ENCODE data around the gene CSE1L. TPM values are rescaled to one million over a fixed set of nuclear protein-coding genes. Genes with fewer than 3 reads are reported as not detected.

CSE1L gene
- total and polyA plus RNA-seq, 2 experiments from 2014 or later, result 163 to 326 TPM

GRCh38 chr20:49006446-49006980, 39.6 kb upstream of the CSE1L start:
- H3K27ac ChIP-seq (ENCODE audit: low read depth), result no peak overlapping the region
- Mint-ChIP-seq H3K36me3 (ENCODE audit: low read depth) (peaks cover 23% of the 10 kb centered on the region; the same call in 2 of the 3 replicates), H3K27ac (0 out of 2 replicates have a peak overlapping the region, but pooled peaks have one; percentile 16), H3K4me3 (no peak overlapping the region), H3K4me1 (no peaks in the 10 kb centered on the region), H3K27me3 (ENCODE audit: insufficient read depth, low read depth, poor library complexity) (peaks cover 2% of the 10 kb centered on the region), H3K9me3 (no peaks in the 10 kb centered on the region)
- H3K9me2 ChIP-seq (ENCODE audit: insufficient read depth), result no peaks in the 10 kb centered on the region
- H3K4me1 ChIP-seq (ENCODE audit: insufficient read depth), result no peaks in the 10 kb centered on the region
- no peak overlapping the region for H3K4me3 ChIP-seq
- no peaks in the 10 kb centered on the region; the same call in 1 of the 2 replicates for H4K20me1 ChIP-seq (replicated peaks; ENCODE audit: insufficient read depth)
- H3K27me3 ChIP-seq (ENCODE audit: insufficient read depth), result no peaks in the 10 kb centered on the region
- no peak overlapping the region for H2AFZ ChIP-seq
- H3K4me2 ChIP-seq, result no peak overlapping the region
- TF ChIP-seq CTCF (conservative IDR thresholded peaks at IDR 0.05; ENCODE audit: low read depth in 2 of 2), result no peak
- TF ChIP-seq REST (IDR thresholded peaks at IDR 0.05; ENCODE audit: unreplicated experiment), result no peak
- TF ChIP-seq POLR2AphosphoS5 (IDR thresholded peaks at IDR 0.05; ENCODE audit: low read depth), result no peak
- TF ChIP-seq EZH2phosphoT487 (IDR thresholded peaks at IDR 0.05; ENCODE audit: unreplicated experiment), result no peak
- no peak for TF ChIP-seq EZH2 (IDR thresholded peaks at IDR 0.05; ENCODE audit: low read depth, unreplicated experiment)
- no peak for TF ChIP-seq ZNF331 (CRISPR knock-in tag; IDR thresholded peaks at IDR 0.05; ENCODE audit: low read depth)
- no peak for TF ChIP-seq ZNF462 (CRISPR knock-in tag; IDR thresholded peaks at IDR 0.05)
- TF ChIP-seq NANOG (IDR thresholded peaks at IDR 0.05; ENCODE audit: borderline replicate concordance), result no peak
- TF ChIP-seq CREB1 (CRISPR knock-in tag; IDR thresholded peaks at IDR 0.05; ENCODE audit: low read depth), result no peak
- no peak for TF ChIP-seq ETS1 (IDR thresholded peaks at IDR 0.05)
- no peak for TF ChIP-seq ZNF114 (CRISPR knock-in tag; IDR thresholded peaks at IDR 0.05)
- TF ChIP-seq STAT1 (IDR thresholded peaks at IDR 0.05; ENCODE audit: unreplicated experiment), result no peak
- no peak for TF ChIP-seq JUNB (IDR thresholded peaks at IDR 0.05; ENCODE audit: unreplicated experiment)
- ATAC-seq (peak; percentile 61), DNase-seq (ENCODE audit: low spot score) (peak; percentile 7)
- H3K79me2 ChIP-seq (replicated peaks; ENCODE audit: insufficient read depth), result no peaks in the 10 kb centered on the region
- no peaks in the 10 kb centered on the region for H3F3A ChIP-seq (replicated peaks; ENCODE audit: low read depth)
- peaks cover 13% of the 10 kb centered on the region for H3K36me3 ChIP-seq (ENCODE audit: insufficient read depth)
